ENCODE measurements around the gene AMD1. TPM values are rescaled to one million over a fixed set of nuclear protein-coding genes. Genes with fewer than 3 reads are reported as not detected.
"Not testable (repeated sequence)": the region's sequence is repeated elsewhere in the genome, so short reads cannot be mapped to it uniquely, and the experiment has no call there.

The AMD1 gene
- polyA plus RNA-seq, 2 of the 4 experiments (the other 2 are of a cell fraction) = 89.2 to 147 TPM

DNA sequence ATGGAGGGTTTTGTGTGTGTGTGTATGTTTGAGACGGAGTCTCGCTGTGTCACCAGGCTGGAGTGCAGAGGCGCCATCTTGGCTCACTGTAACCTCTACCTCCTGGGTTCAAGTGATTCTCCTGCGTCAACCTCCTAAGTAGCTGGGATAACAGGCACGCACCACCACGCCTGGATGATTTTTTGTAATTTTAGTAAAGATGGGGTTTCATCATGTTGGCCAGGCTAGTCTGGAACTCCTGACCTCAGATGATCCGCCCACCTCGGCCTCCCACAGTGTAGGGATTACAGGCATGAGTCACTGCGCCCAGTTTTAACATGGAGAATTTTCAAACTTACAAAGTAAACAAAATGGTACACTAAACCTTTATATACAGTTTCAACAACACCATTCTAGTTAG is 22.8 kb downstream of the AMD1 start (continued):
- TF ChIP-seq ZFP36 (IDR thresholded peaks at IDR 0.05; ENCODE audit: borderline replicate concordance, partially characterized antibody) (no peak), EP300 (IDR thresholded peaks at IDR 0.05) (no peak)

DNA sequence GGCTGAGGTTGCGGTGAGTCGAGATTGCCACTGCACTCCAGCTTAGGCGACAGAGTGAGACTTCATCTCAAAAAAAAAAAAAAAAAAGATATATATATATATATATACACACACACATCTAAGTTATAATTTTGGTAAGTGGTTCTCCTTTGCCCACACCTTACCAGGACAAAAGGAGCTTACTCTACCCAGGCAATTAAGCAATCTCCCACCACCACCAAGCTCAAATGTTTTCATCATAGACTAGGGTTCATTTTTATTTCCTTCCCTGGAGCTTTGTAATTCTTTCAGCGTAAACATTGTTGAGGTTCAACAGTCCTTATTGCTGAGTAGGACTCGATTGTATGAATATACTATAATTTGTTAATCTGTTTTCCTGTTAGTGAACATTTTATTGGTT is 23.5 kb downstream of the AMD1 start:
- Histone ChIP-seq H3K4me1 (peaks cover 11% of the 10 kb centered on the region; the same call in 2 of the 3 replicates), H3K4me2 (no peak overlapping the region), H3K4me3 (no peak overlapping the region), H3K9me3 (no peaks in the 10 kb centered on the region), H3K27ac (no peak overlapping the region)
- ChIA-PET POLR2A (interaction anchor here (1.1 kb wide), 1 partner anchor 24 kb away, joined by 5 read pairs; the partner anchor contains the start of gene AMD1), CTCF (interaction anchor here (1.2 kb wide), 1 partner anchor 19 kb away, joined by 3 read pairs; no protein-coding TSS in a partner anchor)
- WGBS (ENCODE audit: missing lambda C conversion rate) = 98% methylated on average over 5 of the region's 5 CpGs
- DNase-seq (ENCODE audit: low read depth in 1 of 2, low spot score in 1 of 2) (no peak), ATAC-seq (no peak), FAIRE-seq (no peak)
- no peak for TF ChIP-seq CTCF (IDR thresholded peaks at IDR 0.05)
- 0 out of 2 replicates have a peak, but pooled peaks have one; percentile 45 for TF ChIP-seq POLR2AphosphoS2 (conservative IDR thresholded peaks at IDR 0.05; ENCODE audit: low read length)

GRCh38 chr6:110900028-110900598 is 25.5 kb downstream of the AMD1 start:
- ChIA-PET CTCF (no interaction called here), POLR2A (no interaction called here)
- TF ChIP-seq HMGXB4 (CRISPR knock-in tag; IDR thresholded peaks at IDR 0.05; ENCODE audit: borderline replicate concordance) (no peak), TP53 (CRISPR knock-in tag; IDR thresholded peaks at IDR 0.05) (no peak), BCL3 (IDR thresholded peaks at IDR 0.05) (no peak), HOXA7 (CRISPR knock-in tag; IDR thresholded peaks at IDR 0.05) (no peak), RAD21 (conservative IDR thresholded peaks at IDR 0.05 in 1 of 2, IDR thresholded peaks at IDR 0.05 in 1 of 2) (no peak), JUNB (IDR thresholded peaks at IDR 0.05) (no peak)
- Histone ChIP-seq H3K4me2 (no peak overlapping the region), H3K27ac (no peak overlapping the region), H3K4me1 (peaks cover 11% of the 10 kb centered on the region; the same call in 2 of the 3 replicates), H3K9me3 (no peaks in the 10 kb centered on the region; the same call in 2 of the 3 replicates), H3K4me3 (no peak overlapping the region)
- 89% methylated on average over 5 of the region's 5 CpGs for WGBS (ENCODE audit: missing lambda C conversion rate)
- ATAC-seq = no peak; a peak in 1 of 6 replicates
- DNase-seq (ENCODE audit: low read depth in 1 of 2, low spot score in 1 of 2) = no peak
- FAIRE-seq = no peak

DNA sequence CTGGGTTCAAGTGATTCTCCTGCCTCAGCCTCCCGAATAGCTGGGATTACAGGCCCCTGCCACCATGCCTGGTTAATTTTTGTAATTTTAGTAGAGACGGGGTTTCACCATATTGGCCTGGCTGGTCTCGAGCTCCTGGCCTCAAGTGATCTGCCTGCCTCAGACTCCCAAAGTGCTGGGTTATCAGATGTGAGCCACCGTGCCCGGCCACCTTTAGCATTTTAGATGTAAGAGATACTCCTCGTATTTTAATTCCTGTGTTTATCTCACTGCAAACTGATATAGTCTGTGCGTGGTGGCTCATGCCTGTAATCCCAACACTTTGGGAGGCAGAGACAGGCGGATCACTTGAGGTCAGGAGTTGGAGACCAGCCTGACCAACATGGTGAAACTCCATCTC is 27.0 kb downstream of the AMD1 start:
- H3K4me1 ChIP-seq = peaks cover 11% of the 10 kb centered on the region; the same call in 2 of the 3 replicates
- H3K27ac ChIP-seq; H3K4me2 ChIP-seq; ATAC-seq; H3K4me3 ChIP-seq; FAIRE-seq; CTCF ChIA-PET; H3K9me3 ChIP-seq; POLR2A ChIA-PET; DNase-seq (ENCODE audit: low read depth in 1 of 2, low spot score in 1 of 2): not testable (repeated sequence)
- WGBS (ENCODE audit: missing lambda C conversion rate) = 97% methylated on average over 8 of the region's 8 CpGs

DNA sequence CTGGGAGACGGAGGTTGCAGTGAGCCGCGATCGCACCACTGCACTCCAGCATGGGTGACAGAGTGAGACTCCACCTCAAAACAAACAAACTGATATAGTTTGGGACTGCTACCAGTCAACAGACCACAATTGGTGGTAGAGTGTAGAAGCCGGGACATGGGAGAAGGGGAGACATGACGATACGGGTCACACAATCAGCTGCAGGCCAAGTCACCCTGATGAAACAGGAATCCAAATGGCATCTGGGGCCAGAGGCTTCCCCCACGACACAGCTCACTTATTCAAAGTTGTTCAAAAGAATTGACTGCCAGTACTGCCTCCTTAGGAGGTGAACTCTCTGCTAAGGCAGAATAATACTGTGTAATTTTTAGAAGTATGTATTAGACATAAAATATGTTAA is 27.5 kb downstream of the AMD1 start:
- no peak overlapping the region for H3K4me3 ChIP-seq
- WGBS (ENCODE audit: missing lambda C conversion rate) = 93% methylated on average over 8 of the region's 8 CpGs
- no peak overlapping the region for H3K4me2 ChIP-seq
- CTCF ChIA-PET = no interaction called here
- no peak for TF ChIP-seq RFX5 (IDR thresholded peaks at IDR 0.05)
- no peak for TF ChIP-seq HMGXB4 (CRISPR knock-in tag; IDR thresholded peaks at IDR 0.05; ENCODE audit: borderline replicate concordance)
- 0 out of 2 replicates have a peak, but pooled peaks have one; percentile 68 for TF ChIP-seq POLR2AphosphoS2 (conservative IDR thresholded peaks at IDR 0.05; ENCODE audit: low read length)
- no peak for TF ChIP-seq GATA3 (IDR thresholded peaks at IDR 0.05; ENCODE audit: borderline replicate concordance)
- FAIRE-seq (no peak), ATAC-seq (no peak; a peak in 1 of 6 replicates), DNase-seq (ENCODE audit: low read depth in 1 of 2, low spot score in 1 of 2) (no peak)
- H3K27ac ChIP-seq = no peak overlapping the region
- H3K4me1 ChIP-seq = peaks cover 8% of the 10 kb centered on the region; the same call in 2 of the 3 replicates
- POLR2A ChIA-PET = no interaction called here
- peaks cover 4% of the 10 kb centered on the region; the same call in 2 of the 3 replicates for H3K9me3 ChIP-seq

- DNase-seq (ENCODE audit: low read depth in 1 of 2, low spot score in 1 of 2); H3K4me1 ChIP-seq; CTCF ChIA-PET; H3K9me3 ChIP-seq; ATAC-seq; FAIRE-seq; POLR2A ChIA-PET; H3K27ac ChIP-seq; H3K4me3 ChIP-seq; H3K4me2 ChIP-seq: not testable (repeated sequence)
- WGBS (ENCODE audit: missing lambda C conversion rate) = 68% methylated on average over 2 of the region's 2 CpGs
Observed at GRCh38 chr6:110906273-110906672, 31.7 kb downstream of the AMD1 start.

Measured in A549 (cell line).